NCI-H1048 (cell line): ENCODE results near the gene USP38.
"Not testable (repeated sequence)": the region's sequence is repeated elsewhere in the genome, so short reads cannot be mapped to it uniquely, and the experiment has no call there.

ENCODE experiments used
- DNase-seq: peaks from one replicate; lab custom pipeline; 2025; lab: John Stamatoyannopoulos, UW

USP38 gene

GRCh38 chr4:143215873-143216272 is 31.2 kb downstream of the USP38 start:
- DNase-seq = no peak

DNA sequence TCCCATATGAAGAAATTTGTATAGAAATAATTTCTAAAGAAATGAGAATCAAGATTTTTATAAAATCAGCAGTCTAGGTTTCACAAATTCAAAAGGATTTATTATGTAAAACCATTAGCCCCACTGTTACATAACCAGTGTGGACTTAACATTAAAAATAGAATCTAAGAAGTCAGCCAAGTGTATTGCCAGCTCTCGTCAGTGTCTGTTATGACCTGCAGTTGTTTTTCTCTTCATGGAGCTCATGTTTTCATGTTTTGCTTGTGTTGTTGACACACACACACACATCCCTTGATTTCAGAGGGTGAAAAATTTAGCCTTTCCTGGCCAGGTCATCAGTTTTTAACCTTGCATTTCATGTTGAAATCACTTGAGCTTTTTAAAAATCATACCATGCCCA is 39.5 kb downstream of the USP38 start:
- no peak for DNase-seq

- no peak for DNase-seq
Observed at GRCh38 chr4:143225167-143225566, 40.5 kb downstream of the USP38 start.

DNA sequence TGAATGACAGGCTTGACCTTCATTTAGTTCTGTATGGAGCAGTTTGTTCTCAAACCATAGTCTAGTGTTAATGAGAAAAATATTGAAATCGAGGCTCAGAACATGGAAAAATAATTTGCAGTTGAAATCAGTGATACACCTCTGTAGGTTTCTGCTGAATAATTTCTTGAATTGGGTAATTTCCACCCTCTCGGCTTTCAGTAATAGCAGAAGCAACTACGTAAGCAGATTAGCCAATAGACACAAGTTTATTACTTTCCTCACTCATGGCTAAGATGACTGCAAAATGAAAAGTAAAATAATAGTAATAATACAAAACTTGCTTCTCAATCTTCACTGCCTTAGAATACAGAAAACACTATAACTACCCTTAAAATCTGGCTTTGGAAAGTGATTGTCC is 46.0 kb downstream of the USP38 start:
- DNase-seq = no peak

GRCh38 chr4:143232277-143232676 is 47.6 kb downstream of the USP38 start:
- DNase-seq = no peak

- DNase-seq = no peak
Observed at GRCh38 chr4:143234153-143234552, 49.4 kb downstream of the USP38 start.

GRCh38 chr4:143237195-143237594 is 52.5 kb downstream of the USP38 start:
- not testable (repeated sequence) for DNase-seq

- no peak for DNase-seq
Observed at GRCh38 chr4:143240939-143241679, 56.4 kb downstream of the USP38 start.

DNA sequence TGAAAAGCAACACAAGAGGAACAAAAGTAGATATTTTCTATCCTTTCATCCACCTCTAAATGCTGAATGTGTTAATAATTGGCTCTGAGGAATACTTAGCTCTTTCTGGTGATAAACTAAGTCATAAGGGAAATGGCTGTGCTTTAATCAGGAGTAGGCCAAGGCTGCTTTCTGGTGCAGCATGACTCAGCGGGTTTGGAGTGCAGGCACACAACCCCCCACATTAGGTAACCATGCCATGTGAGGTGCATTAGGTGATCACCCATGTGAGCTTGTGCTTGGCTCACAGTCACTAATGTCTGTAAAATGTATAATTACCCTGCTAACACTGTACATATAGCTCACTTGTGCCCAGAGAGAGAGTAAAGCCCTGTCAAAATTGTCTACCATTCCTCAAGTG is 57.2 kb downstream of the USP38 start:
- no peak for DNase-seq

DNA sequence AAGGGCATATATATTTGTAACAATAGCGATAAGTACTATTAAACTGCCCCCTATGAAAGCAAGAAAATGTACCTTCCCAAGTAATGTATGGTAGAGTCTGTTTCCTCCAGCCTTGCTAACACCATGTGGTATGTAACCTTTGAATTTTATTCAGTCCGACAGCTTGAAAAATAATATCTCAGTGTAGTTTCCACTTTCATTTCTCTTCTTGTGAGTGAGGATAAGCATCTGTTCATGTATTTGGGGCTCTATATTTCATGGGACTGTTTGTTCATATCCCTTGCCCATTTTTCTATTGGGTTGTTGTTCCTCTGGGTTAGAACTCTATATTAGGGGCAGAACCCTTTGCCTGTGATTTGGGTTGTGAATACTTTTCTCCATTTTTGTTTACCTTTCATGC is 58.3 kb downstream of the USP38 start:
- no peak for DNase-seq

GRCh38 chr4:143246977-143247376 is 62.3 kb downstream of the USP38 start:
- no peak for DNase-seq

DNA sequence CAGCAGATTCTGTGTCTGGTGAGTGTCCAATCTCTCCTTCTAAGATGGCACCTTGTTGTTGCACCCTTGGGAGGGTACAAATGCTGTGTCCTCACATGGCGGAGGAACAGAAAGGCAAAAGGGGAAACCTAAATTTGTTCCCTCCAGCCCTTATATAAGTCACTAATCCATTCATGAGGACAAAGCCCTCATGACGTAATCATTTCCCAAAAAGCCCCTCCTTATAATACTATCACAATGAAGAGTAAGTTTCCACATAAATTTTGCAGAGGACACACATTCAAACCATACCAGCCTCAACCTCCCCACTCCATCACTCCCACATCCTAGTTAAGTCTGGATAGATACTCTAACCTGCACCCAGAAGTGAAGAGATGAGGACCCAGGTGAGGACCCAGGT is 63.1 kb downstream of the USP38 start:
- DNase-seq = no peak

DNA sequence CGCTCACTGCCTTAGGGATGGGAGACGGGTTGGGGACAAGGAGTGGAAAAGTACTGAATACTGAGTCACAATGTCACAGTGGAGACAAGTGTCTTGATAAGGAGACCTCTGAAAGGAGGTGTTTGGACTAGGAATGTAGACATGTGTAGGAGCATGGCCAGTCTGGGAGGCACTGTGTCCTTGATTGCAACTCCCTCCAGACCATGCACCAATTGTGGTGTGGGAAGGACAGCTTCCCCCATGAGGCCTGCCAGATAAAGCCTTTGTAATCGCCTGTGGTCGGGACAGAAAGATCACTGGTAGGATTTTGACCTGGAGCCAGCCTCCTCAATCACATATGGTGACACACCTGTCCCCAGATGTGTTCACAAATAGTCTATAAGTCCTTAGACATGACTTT is 64.1 kb downstream of the USP38 start:
- DNase-seq = no peak

- DNase-seq = no peak
Observed at GRCh38 chr4:143250617-143251016, 65.9 kb downstream of the USP38 start.

DNA sequence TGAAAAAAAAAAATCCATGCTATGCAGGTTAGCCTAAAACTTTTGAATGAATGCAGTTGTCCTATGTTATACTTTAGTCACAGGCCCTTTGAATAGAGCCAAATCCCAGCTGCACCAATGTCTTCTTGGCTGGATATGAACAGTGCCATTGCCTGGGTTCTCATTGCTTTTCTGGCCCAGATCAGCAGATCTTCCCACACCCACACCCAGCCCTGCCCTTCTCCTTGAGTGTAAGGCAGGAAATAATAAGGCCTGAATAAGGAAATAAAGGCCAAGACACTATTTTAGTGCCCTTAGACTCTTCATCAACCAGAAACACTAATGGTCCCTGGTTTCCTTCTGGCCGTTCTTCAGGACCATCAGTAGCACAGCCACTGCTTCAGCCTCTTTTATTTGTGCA is 66.6 kb downstream of the USP38 start:
- DNase-seq = no peak

DNA sequence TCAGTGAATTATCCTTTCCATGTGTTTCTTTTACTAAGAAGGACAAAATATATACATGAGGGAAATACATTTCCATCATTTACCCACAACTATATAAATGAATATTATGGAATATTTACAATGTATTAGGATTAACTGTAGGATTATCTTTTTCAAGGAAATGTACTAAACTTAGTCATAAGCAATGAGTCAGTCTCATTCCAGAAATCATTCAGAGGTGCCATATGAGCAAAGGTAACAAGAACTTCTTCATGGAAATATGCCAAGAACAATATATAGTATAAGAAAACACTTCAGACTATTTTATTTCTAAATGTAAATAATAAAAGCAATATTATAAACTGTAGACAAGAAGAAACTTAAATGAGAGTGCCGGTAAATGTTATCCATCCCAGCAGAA is 67.1 kb downstream of the USP38 start:
- DNase-seq = no peak

- no peak for DNase-seq
Observed at GRCh38 chr4:143252478-143252877, 67.8 kb downstream of the USP38 start.

- DNase-seq = no peak
Observed at GRCh38 chr4:143253166-143253565, 68.4 kb downstream of the USP38 start.

DNA sequence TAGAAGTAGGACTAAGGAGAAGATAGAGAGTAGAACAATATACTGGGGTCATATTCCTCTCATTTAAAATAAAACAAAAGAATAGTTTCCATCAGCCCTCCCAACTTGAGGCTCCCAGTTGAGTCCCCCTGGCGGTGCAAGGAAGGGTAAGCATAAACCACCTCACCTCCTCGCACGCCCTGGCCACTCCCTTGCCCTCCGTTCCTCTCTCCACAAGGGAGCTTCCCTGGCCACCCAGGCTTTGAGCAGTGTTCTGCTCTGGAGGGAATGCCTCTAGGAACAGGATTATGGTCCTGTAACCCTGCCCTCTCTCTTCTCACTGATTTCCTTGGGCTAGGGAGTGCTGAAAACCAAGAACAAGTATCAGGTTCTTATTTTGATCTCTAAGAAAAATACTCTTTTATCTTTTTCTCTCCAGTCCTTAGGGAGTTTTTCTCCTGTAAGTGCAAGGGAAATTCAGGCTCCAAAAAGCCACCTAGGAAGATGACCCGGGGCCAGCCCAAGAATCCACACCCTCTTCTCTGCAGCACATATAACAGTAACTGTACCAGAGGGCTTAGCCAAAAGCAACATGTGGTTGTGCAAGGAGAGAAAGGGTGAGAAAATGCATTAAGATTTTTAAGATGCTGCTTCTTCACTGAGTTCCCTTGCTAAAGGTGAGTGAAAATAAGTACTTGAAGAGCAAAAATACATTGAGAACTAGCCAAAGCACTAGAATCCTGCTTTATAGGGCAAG is 69.9 kb downstream of the USP38 start:
- DNase-seq = no peak

DNA sequence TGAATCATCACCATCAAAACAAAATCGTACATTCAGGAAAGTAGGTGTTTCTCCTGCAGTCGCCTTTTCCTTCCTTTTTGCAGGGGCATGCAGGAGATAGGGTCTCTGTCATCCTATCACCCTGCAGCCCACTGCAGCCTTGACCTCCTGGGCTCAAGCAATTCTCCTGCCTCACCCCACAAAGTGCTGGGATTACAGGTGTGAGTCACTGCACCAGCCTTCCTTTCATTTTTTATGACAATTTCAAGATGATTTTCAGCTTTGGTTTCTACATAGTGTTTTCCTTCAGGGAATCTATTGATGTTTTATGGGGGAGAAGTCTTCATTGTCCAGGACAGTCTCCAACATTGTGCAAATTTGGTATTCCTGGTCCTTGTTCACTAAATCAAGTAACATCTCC is 71.7 kb downstream of the USP38 start:
- no peak for DNase-seq

- DNase-seq = no peak
Observed at GRCh38 chr4:143257356-143257755, 72.6 kb downstream of the USP38 start.

GRCh38 chr4:143260750-143261149 is 76.0 kb downstream of the USP38 start:
- no peak for DNase-seq

DNA sequence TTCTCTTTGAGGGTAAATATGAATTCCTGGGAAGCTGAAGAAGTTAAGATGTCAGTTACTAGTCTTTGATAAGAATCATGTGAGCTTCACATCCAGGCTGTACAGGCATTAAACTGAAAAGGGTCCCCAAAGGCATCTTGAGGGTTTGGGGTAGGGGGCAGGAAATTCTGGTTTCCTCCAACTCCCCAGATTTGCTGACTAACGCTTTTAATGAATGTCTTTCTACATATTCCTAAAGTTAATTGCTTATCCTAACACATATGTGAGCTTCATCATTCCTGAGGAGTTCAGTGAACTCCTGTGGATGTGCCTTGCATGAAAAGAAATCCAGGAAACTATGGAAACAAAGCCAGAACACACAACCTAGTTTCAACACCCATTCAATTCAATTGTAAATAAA is 78.1 kb downstream of the USP38 start:
- no peak for DNase-seq

GRCh38 chr4:143267690-143268089 is 83.0 kb downstream of the USP38 start:
- not testable (repeated sequence) for DNase-seq
